ENCODE data around the gene APOL5. TPM values are rescaled to one million over a fixed set of nuclear protein-coding genes. Genes with fewer than 3 reads are reported as not detected.

The APOL5 gene
- total RNA-seq, 6 donors from 2014 or later = not detected

DNA sequence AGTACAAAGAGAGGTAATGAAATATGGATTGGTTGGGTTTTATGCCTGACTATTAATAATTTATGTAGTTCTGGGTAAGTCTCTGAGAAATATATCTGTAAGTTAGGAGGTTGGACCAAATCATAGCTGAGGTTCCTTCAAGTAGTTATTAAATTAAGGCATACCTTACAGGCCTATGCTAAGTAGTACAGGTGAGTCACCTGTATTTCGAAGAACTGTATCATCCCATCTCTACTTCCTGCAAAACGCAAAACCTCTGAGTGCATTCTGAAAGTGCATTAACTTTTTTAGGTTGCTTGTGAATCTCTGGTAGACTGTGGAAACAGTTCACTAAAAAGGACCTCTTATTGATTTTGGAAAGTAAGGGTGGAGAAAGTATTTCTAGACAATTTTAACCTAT, 37.1 kb downstream of the APOL5 start:
- Histone ChIP-seq H3K4me3 (no peak overlapping the region), H3K4me1 (peaks cover 0 to 9% (median 2%) of the 10 kb centered on the region in 4 donors), H3K36me3 (peaks cover 0 to 19% (median 6%) of the 10 kb centered on the region in 4 donors), H3K27me3 (no peaks in the 10 kb centered on the region), H3K9me3 (no peaks in the 10 kb centered on the region), H3K27ac (no peak overlapping the region)
- TF ChIP-seq, protein P1, sequence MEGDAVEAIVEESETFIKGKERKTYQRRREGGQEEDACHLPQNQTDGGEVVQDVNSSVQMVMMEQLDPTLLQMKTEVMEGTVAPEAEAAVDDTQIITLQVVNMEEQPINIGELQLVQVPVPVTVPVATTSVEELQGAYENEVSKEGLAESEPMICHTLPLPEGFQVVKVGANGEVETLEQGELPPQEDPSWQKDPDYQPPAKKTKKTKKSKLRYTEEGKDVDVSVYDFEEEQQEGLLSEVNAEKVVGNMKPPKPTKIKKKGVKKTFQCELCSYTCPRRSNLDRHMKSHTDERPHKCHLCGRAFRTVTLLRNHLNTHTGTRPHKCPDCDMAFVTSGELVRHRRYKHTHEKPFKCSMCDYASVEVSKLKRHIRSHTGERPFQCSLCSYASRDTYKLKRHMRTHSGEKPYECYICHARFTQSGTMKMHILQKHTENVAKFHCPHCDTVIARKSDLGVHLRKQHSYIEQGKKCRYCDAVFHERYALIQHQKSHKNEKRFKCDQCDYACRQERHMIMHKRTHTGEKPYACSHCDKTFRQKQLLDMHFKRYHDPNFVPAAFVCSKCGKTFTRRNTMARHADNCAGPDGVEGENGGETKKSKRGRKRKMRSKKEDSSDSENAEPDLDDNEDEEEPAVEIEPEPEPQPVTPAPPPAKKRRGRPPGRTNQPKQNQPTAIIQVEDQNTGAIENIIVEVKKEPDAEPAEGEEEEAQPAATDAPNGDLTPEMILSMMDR (IDR thresholded peaks at IDR 0.05) = no peak
- TF ChIP-seq POLR2AphosphoS5 (IDR thresholded peaks at IDR 0.05) (no peak), EP300 (IDR thresholded peaks at IDR 0.05) (no peak), POLR2A (IDR thresholded peaks at IDR 0.05) (no peak)
- DNase-seq (no peak), ATAC-seq (ENCODE audit: low FRiP score in 2 of 2) (no peak)
- 92% methylated on average over 2 of the region's 2 CpGs for WGBS, 2 donors

DNA sequence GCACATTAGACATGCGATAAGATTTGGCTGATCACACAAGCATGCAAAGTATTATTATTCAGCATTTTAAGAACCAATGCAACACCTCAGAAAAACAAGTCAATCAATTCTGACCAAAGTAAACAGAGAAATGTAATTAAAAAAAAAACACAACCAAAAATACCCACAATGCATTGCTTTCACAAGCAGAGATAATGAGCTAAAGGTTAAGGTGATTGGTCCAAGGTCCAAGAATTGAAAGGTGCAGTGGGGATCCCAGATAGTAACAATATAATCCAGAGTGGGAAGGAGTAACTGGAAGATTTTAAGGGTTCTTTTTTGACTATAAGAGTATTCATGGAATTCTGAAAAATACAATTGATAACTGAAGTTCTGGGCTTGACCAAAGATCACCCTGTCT, 39.0 kb downstream of the APOL5 start:
- TF ChIP-seq EP300 (IDR thresholded peaks at IDR 0.05) (no peak), POLR2AphosphoS5 (IDR thresholded peaks at IDR 0.05) (no peak), POLR2A (IDR thresholded peaks at IDR 0.05) (no peak)
- TF ChIP-seq, protein P1 (IDR thresholded peaks at IDR 0.05) = no peak
- Histone ChIP-seq H3K9me3 (no peaks in the 10 kb centered on the region), H3K27me3 (no peaks in the 10 kb centered on the region), H3K27ac (no peak overlapping the region), H3K4me3 (no peak overlapping the region), H3K36me3 (peaks cover 3 to 36% (median 7%) of the 10 kb centered on the region in 4 donors), H3K4me1 (peaks cover 0 to 9% (median 2%) of the 10 kb centered on the region in 4 donors)
- DNase-seq (no peak), ATAC-seq (ENCODE audit: low FRiP score in 2 of 2) (no peak)
- 97 to 98% methylated on average over 1 of the region's 1 CpG for WGBS, 2 donors

DNA sequence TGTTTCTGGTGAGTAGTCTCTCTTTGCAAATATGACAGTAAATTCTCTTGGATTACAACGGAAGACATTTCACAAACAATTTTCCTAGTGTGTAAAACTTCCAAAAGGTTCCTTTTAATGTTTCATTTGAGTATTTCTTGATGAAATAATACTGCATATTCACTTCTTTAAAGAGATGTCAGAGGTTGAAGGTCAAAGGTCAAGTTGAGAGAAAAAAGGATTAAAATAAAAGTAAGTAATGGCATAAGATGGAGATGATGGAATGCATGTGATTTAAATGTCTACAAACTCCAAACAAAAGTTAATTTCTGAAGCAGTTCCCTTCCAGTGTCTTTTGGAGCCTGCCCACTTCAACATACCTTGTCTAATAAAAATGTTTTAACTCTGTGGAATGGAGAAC, 40.7 kb downstream of the APOL5 start:
- H3K9me3 ChIP-seq = no peaks in the 10 kb centered on the region
- H3K4me1 ChIP-seq = no peaks in the 10 kb centered on the region
- DNase-seq (no peak), ATAC-seq (ENCODE audit: low FRiP score in 2 of 2) (no peak)
- H3K36me3 ChIP-seq = peaks cover 3 to 33% (median 7%) of the 10 kb centered on the region in 4 donors
- TF ChIP-seq POLR2AphosphoS5 (IDR thresholded peaks at IDR 0.05) = no peak
- TF ChIP-seq, protein P1 (IDR thresholded peaks at IDR 0.05) = no peak
- H3K4me3 ChIP-seq = no peak overlapping the region
- H3K27me3 ChIP-seq = no peaks in the 10 kb centered on the region
- 76 to 82% methylated on average over 1 of the region's 1 CpG for WGBS, 2 donors
- H3K27ac ChIP-seq = no peak overlapping the region

DNA sequence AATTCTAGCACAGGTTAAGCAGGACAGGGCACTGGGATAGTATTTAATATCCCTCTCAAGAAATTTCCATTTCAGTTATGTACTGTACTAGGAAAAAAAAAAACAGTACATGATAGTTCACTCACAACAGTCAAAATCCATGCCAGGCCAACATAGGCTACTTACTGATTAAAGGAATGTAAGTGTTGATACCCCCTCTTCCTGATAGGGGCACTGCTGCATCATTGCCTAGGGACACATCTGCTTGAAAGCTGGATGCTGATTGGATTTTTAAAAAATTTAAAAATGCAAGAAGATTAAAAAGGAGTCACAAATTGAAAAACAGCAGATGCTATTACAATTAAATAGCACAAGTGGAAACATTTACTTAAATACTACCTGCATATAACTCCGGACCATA, 43.4 kb downstream of the APOL5 start:
- H3K4me1 ChIP-seq = no peaks in the 10 kb centered on the region
- H3K27me3 ChIP-seq = no peaks in the 10 kb centered on the region
- H3K4me3 ChIP-seq = no peak overlapping the region
- 93 to 96% methylated on average over 1 of the region's 1 CpG for WGBS, 2 donors
- H3K36me3 ChIP-seq = peaks cover 3 to 31% (median 7%) of the 10 kb centered on the region in 4 donors
- H3K27ac ChIP-seq = no peak overlapping the region
- H3K9me3 ChIP-seq = no peaks in the 10 kb centered on the region
- TF ChIP-seq POLR2A (IDR thresholded peaks at IDR 0.05) = no peak
- no peak for TF ChIP-seq EP300 (IDR thresholded peaks at IDR 0.05)
- TF ChIP-seq, protein P1 (IDR thresholded peaks at IDR 0.05) = no peak
- TF ChIP-seq POLR2AphosphoS5 (IDR thresholded peaks at IDR 0.05) = no peak
- DNase-seq = no peak
- no peak for ATAC-seq (ENCODE audit: low FRiP score in 2 of 2)

Data from upper lobe of left lung (tissue), 6 donors.